Glomerular visceral epithelial cell (primary cell): ENCODE data around the gene IL10.
A peak's percentile ranks its signal among the peaks of the same experiment; 100 is the strongest.

Experiments
- DNase-seq: peaks from one replicate; pipeline ENCODE4 v3.0.0-alpha.2; 2016; ENCODE audit errors: extremely low spot score

Gene IL10

GRCh38 chr1:206772243-206772937, at the start of gene IL10:
Gene IL10, minus strand, starts transcription at chr1:206772494. Its CDS starts 59 bp downstream, at chr1:206772435.
- DNase-seq: no peak

- no peak for DNase-seq
These were observed 49.2 kb upstream of the IL10 start for GRCh38 chr1:206821493-206821892.

- DNase-seq: no peak
These were observed 44.3 kb upstream of the IL10 start for GRCh38 chr1:206816390-206817287.

- peak; percentile 76 for DNase-seq
These were observed 42.5 kb upstream of the IL10 start for GRCh38 chr1:206814716-206815341.

GRCh38 chr1:206812471-206812870, 40.2 kb upstream of the IL10 start:
- no peak for DNase-seq

GRCh38 chr1:206809504-206810084, 37.3 kb upstream of the IL10 start:
- DNase-seq: peak; percentile 30

GRCh38 chr1:206808615-206809014, 36.3 kb upstream of the IL10 start:
- peak; percentile 41 for DNase-seq

GRCh38 chr1:206805357-206805756, 33.1 kb upstream of the IL10 start:
- no peak for DNase-seq

- no peak for DNase-seq
These were observed 32.0 kb upstream of the IL10 start for GRCh38 chr1:206804156-206804737.

GRCh38 chr1:206803221-206803730, 31.0 kb upstream of the IL10 start:
- no peak for DNase-seq

GRCh38 chr1:206802401-206802800, 30.1 kb upstream of the IL10 start:
- DNase-seq: no peak

- no peak for DNase-seq
These were observed 29.2 kb upstream of the IL10 start for GRCh38 chr1:206801467-206801866.

GRCh38 chr1:206800891-206801290, 28.6 kb upstream of the IL10 start:
- no peak for DNase-seq

- no peak for DNase-seq
These were observed 28.1 kb upstream of the IL10 start for GRCh38 chr1:206800411-206800810.

GRCh38 chr1:206799311-206799710, 27.0 kb upstream of the IL10 start:
- no peak for DNase-seq

GRCh38 chr1:206798384-206798996, 26.2 kb upstream of the IL10 start:
- DNase-seq: no peak

- DNase-seq: no peak
These were observed 25.5 kb upstream of the IL10 start for GRCh38 chr1:206797534-206798383.

GRCh38 chr1:206796981-206797402, 24.7 kb upstream of the IL10 start:
- no peak for DNase-seq

GRCh38 chr1:206796116-206796515, 23.8 kb upstream of the IL10 start:
- DNase-seq: no peak

- no peak for DNase-seq
These were observed 22.1 kb upstream of the IL10 start for GRCh38 chr1:206794294-206794908.
